ENCODE results near the gene PPP1R3C.

Gene PPP1R3C

DNA sequence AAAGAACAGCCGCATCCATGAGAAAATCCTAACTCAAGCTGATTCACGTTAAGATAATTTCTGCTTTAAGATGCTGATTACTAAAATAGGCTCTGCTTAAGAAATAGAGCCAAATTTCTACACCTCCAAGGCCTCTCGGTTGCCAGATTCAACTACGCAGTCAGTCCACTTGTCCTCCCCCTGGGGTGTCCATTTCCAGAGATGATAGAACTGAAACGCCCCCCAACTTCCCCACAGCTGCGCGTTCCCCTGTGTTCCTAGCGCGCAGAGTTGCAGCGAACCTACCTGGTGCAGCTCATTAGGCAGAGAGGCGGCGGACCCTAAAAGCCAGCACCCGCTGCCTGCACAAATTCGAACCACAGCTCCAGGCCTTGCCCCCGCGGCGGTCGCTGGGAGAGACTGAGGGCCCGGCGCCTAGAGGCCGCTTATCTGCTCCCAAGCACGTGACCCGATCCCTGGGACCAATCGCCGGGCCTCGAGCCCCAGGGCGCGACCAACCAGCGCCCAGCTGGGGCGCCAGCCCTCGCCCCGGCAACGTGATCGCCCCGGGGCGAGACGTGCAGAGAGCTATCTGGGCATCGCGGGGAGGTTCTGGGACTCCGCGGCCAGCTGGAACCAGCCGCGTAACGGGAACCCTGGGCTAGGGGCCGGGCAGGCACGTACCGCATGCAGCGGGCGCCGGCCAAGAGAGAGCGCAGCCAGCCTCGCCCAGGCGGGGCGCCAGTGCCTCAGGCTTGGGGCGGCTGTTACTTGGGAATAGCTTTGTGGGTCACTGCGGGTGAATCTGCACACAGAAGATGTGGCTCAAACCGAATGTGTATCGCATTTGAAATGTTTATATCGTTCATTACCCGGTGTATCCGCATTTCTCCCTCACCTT lies at the start of gene PPP1R3C:
TSS of gene PPP1R3C (minus strand) at position 401 of the 880 bp plus-strand sequence. CDS start at position 299, 102 bp downstream.
- in situ Hi-C loops (cut with MboI; ENCODE audit: low pct_unique_long_range_greater_than_20kb, low sequenced_read_pairs, unreplicated experiment): no loop called here
- TF ChIP-seq, protein P1, sequence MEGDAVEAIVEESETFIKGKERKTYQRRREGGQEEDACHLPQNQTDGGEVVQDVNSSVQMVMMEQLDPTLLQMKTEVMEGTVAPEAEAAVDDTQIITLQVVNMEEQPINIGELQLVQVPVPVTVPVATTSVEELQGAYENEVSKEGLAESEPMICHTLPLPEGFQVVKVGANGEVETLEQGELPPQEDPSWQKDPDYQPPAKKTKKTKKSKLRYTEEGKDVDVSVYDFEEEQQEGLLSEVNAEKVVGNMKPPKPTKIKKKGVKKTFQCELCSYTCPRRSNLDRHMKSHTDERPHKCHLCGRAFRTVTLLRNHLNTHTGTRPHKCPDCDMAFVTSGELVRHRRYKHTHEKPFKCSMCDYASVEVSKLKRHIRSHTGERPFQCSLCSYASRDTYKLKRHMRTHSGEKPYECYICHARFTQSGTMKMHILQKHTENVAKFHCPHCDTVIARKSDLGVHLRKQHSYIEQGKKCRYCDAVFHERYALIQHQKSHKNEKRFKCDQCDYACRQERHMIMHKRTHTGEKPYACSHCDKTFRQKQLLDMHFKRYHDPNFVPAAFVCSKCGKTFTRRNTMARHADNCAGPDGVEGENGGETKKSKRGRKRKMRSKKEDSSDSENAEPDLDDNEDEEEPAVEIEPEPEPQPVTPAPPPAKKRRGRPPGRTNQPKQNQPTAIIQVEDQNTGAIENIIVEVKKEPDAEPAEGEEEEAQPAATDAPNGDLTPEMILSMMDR (IDR thresholded peaks at IDR 0.05; ENCODE audit: extremely low read depth, insufficient read depth, missing control alignments): peak; percentile 40

DNA sequence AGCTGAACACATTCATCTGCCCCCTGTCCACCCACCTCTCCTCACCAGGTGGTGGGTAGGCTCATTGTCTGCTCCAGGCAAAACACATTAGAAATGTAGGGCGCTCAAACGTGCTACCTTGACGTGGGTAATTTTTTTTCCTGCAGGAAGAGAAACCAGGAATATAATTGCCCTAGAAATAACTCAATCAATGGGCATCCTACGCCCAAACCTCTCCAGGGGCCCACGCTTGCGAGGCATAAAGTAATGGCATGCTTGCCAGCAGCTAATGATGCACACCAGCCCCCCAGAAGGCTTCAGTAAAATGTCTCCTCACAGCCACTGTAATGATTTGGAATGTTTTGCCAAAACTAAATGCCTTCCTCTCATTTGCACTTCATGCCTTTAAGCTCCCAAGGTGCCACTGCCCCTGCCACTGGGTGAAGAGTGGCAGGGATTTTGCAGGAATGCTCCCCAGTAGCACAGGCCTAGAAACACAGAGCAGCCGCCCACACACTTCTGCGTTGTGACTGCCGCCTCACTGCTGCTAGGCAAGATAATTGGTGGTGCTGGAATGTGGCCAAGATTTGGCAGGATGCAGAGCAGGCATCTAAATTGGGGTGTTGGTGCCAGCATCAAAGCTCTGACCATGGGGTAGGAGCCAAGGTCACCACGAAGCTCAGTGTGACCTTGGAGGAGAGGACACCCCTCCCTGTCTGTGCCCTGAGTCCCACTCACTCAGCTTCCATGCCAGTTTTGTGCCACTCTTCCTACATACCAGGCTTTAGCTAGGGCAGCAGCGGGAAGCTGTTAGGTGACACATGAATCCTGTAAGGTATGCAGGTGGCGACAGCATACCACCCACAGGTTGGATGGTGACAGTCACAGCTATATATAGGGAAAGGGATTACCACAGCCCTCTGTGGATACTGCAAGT lies 48.7 kb upstream of the PPP1R3C start:
- no peak for DNase-seq (ENCODE audit: low spot score)
- TF ChIP-seq, protein P1 (IDR thresholded peaks at IDR 0.05; ENCODE audit: extremely low read depth, insufficient read depth, missing control alignments): no peak
- in situ Hi-C loops (cut with MboI; ENCODE audit: low pct_unique_long_range_greater_than_20kb, low sequenced_read_pairs, unreplicated experiment): no loop called here

More for the DNA sequence above, at the start of gene PPP1R3C:
- peak; percentile 64 for DNase-seq (ENCODE audit: low spot score)

DNA sequence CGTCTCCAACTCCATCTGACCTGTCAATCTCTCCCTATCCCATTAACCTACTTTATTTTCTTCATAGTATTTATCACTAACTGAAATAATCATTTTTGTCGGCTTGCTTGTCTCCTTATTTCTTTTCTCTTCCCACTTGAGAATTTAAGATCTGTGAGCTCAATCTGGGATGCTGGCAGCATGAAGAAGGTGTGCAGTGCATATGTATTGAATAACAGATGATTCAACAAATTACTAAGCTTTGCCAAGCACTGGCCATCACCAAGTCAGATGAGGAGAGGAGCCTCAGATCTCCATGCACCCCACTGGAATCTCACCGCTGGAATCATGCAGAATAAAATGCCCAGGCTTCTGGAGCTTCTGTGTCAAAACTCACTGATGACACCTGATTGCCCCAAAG lies 47.6 kb upstream of the PPP1R3C start:
- TF ChIP-seq, protein P1 (IDR thresholded peaks at IDR 0.05; ENCODE audit: extremely low read depth, insufficient read depth, missing control alignments): no peak
- in situ Hi-C loops (cut with MboI; ENCODE audit: low pct_unique_long_range_greater_than_20kb, low sequenced_read_pairs, unreplicated experiment): no loop called here
- no peak for DNase-seq (ENCODE audit: low spot score)

DNA sequence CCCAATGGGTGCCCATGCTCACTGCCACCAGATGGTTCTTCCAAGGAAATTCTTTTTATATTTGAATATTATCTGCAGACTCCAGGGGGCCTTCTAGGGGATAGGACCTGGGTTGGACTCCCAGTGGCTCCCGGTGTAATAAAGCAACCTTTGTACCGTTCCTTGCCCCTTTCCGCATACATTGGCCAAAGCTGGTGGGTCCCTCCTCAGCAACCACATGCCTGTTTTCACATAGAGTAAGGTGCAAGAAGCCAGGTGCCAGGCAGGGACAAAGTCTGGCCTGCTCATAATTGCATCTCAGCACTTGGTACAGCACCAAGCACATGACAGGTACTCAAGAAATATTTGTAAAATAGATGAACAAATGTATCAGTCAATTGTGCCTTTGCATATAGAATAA lies 46.4 kb upstream of the PPP1R3C start:
- no peak for DNase-seq (ENCODE audit: low spot score)
- TF ChIP-seq, protein P1 (IDR thresholded peaks at IDR 0.05; ENCODE audit: extremely low read depth, insufficient read depth, missing control alignments): no peak
- in situ Hi-C loops (cut with MboI; ENCODE audit: low pct_unique_long_range_greater_than_20kb, low sequenced_read_pairs, unreplicated experiment): no loop called here

DNA sequence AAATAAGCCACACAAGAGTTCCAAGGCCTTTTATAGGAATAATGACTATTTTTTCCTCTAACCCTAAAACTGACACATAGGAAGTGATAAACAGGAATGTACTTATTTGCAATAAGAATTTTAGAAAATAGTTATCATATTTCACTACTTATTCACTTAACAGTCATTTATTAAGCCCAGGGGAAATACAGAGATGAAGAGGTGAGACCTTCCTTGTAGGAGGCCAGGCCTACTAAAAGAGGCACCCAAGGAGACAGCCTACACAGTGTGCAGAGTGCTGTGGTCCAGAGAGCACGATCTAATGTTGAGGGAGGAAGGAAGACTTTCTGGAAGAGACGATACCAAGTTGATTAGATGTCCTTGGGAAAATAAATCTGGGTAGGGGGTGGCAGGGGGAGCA lies 45.0 kb upstream of the PPP1R3C start:
- DNase-seq (ENCODE audit: low spot score): no peak
- in situ Hi-C loops (cut with MboI; ENCODE audit: low pct_unique_long_range_greater_than_20kb, low sequenced_read_pairs, unreplicated experiment): no loop called here

More for the DNA sequence above, 45.0 kb upstream of the PPP1R3C start:
- TF ChIP-seq, protein P1 (IDR thresholded peaks at IDR 0.05; ENCODE audit: extremely low read depth, insufficient read depth, missing control alignments): no peak

All from GM13977 (cell line).